K562 (cell line): ENCODE results near the gene CSF1.

Source experiments
- BHLHE40 ChIP-seq: IDR thresholded peaks from 2 replicates; pipeline ENCODE4 v1.6.1; 2011; ENCODE audit warnings: low read length, improper control_type of control experiment
- EZH2 ChIP-seq: IDR thresholded peaks from 2 replicates; pipeline ENCODE4 v1.6.1; 2012; ENCODE audit warnings: low read depth, mild to moderate bottlenecking, inconsistent platforms, low read length, borderline replicate concordance
- TARDBP ChIP-seq: fragments of 450-650 bp; IDR thresholded peaks from 2 replicates; pipeline ENCODE4 v1.6.1; 2016
- TCF7 ChIP-seq: sonication (generic); IDR thresholded peaks from 2 replicates; pipeline ENCODE4 v1.6.1; 2016; ENCODE audit warnings: antibody characterized with exemption, borderline replicate concordance
- ZNF140 ChIP-seq: fragments of 250-450 bp; sonication (Bioruptor Pico); IDR thresholded peaks from 2 replicates; pipeline ENCODE4 v1.8.0; 2021; ENCODE audit warnings: moderate library complexity, mild to moderate bottlenecking, inconsistent platforms
- TF ChIP-seq, protein P1 (sequence below), 3 experiments: IDR thresholded peaks in 2 of 3; conservative IDR thresholded peaks in 1 of 3; 2 replicates each; pipeline ENCODE4 v1.5.1; 2011 to 2012; ENCODE audit warnings: low read length in 3 of 3, mild to moderate bottlenecking in 3 of 3, control low read depth in 2 of 3, improper control_type of control experiment in 1 of 3, inconsistent platforms in 1 of 3, low read depth in 1 of 3, mixed read lengths in 1 of 3, moderate library complexity in 1 of 3; ENCODE audit not compliant: insufficient read depth in 2 of 3
- TF ChIP-seq, protein P2 (sequence below): sonication (generic); formaldehyde crosslinking; IDR thresholded peaks from 2 replicates; pipeline ENCODE4 v1.9.0; 2022; ENCODE audit warnings: mild to moderate bottlenecking, missing genetic modification reagents
- TF ChIP-seq, protein P3 (sequence below): fragments of 450-650 bp; conservative IDR thresholded peaks from 2 replicates; pipeline ENCODE4 v1.6.1; 2016; ENCODE audit warnings: missing genetic modification characterization, low read depth, mild to moderate bottlenecking, control low read depth, missing compliant biosample characterization

DNA sequence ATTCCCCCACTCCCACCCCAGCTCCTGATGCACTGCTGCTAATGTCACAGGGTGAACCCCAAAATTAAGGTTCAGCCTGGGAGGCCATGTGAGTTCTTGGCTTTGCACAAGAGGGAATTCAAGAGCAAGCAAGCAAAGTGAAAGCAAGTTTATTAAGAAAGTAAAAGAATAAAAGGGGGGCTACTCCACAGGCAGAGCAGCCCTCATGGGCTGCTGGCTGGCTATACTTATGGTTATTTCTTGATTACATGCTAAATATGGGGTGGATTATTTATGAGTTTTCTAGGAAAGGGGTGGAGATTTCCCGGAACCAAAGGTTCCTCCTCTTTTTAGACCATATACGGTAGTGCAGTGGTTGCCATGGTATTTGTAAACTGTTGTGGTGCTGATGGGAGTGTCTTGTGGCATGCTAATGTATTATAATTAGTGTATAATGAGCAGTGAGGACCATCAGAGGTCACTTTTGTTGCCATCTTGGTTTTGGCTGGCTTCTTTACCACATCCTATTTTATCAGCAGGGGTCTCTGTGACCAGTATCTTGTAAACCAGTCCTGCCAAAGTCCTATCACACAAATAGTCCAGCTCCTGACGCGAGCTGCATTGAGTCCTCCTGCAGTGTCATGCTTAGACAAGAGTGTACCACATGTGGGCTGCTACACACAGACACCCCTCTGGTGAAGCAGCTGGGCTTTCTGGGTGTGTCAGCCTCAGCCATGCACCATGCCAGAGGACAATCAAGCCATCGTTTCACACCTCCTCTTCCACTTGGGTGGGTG is 46.4 kb upstream of the CSF1 start:
- TF ChIP-seq BHLHE40 (no peak), TARDBP (no peak), EZH2 (no peak), ZNF140 (no peak), TCF7 (no peak)
- TF ChIP-seq, protein P1, sequence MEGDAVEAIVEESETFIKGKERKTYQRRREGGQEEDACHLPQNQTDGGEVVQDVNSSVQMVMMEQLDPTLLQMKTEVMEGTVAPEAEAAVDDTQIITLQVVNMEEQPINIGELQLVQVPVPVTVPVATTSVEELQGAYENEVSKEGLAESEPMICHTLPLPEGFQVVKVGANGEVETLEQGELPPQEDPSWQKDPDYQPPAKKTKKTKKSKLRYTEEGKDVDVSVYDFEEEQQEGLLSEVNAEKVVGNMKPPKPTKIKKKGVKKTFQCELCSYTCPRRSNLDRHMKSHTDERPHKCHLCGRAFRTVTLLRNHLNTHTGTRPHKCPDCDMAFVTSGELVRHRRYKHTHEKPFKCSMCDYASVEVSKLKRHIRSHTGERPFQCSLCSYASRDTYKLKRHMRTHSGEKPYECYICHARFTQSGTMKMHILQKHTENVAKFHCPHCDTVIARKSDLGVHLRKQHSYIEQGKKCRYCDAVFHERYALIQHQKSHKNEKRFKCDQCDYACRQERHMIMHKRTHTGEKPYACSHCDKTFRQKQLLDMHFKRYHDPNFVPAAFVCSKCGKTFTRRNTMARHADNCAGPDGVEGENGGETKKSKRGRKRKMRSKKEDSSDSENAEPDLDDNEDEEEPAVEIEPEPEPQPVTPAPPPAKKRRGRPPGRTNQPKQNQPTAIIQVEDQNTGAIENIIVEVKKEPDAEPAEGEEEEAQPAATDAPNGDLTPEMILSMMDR (IDR thresholded peaks at IDR 0.05 in 2 of 3, conservative IDR thresholded peaks at IDR 0.05 in 1 of 3; ENCODE audit: insufficient read depth in 2 of 3, low read depth in 1 of 3, low read length in 3 of 3) = peak in 1 of 3 experiments; percentile 18; a peak in 1 of 6 replicates
- TF ChIP-seq, protein P2, sequence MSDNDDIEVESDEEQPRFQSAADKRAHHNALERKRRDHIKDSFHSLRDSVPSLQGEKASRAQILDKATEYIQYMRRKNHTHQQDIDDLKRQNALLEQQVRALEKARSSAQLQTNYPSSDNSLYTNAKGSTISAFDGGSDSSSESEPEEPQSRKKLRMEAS (CRISPR knock-in tag) = peak; percentile 57
- TF ChIP-seq, protein P3, sequence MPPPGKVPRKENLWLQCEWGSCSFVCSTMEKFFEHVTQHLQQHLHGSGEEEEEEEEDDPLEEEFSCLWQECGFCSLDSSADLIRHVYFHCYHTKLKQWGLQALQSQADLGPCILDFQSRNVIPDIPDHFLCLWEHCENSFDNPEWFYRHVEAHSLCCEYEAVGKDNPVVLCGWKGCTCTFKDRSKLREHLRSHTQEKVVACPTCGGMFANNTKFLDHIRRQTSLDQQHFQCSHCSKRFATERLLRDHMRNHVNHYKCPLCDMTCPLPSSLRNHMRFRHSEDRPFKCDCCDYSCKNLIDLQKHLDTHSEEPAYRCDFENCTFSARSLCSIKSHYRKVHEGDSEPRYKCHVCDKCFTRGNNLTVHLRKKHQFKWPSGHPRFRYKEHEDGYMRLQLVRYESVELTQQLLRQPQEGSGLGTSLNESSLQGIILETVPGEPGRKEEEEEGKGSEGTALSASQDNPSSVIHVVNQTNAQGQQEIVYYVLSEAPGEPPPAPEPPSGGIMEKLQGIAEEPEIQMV (tag) = no peak
